Kidney (tissue), 14 donors: ENCODE data around the gene STK33. TPM values are rescaled to one million over a fixed set of nuclear protein-coding genes. Genes with fewer than 3 reads are reported as not detected.

Experiments used
- DNase-seq, 5 donors: peaks; one replicate each; pipeline ENCODE4 v3.0.0-alpha.2; 2013 to 2020
- FAIRE-seq: peaks from 2 replicates; lab custom pipeline; 2012; peaks lifted over from hg19 to GRCh38; lab: Jason Lieb, UNC
- H3K27ac ChIP-seq, 2 donors: one replicate each; pipeline ENCODE4 v1.7.0; 2013; ENCODE audit warnings: low read depth in 2 of 2, low read length in 2 of 2, inconsistent platforms in 1 of 2
- H3K27me3 ChIP-seq: one replicate; pipeline ENCODE4 v1.7.1; 2013; ENCODE audit warnings: low read length, inconsistent platforms; ENCODE audit not compliant: control insufficient read depth, insufficient read depth
- H3K36me3 ChIP-seq, 3 donors: one replicate each; pipeline versions ENCODE4 v1.7.0 to v1.7.1; 2013; ENCODE audit warnings: low read length in 3 of 3, control low read depth in 1 of 3, inconsistent platforms in 1 of 3; ENCODE audit not compliant: insufficient read depth in 3 of 3, control insufficient read depth in 2 of 3
- H3K4me1 ChIP-seq, 3 donors: one replicate each; pipeline versions ENCODE4 v1.7.0 to v1.7.1; 2013; ENCODE audit warnings: low read length in 3 of 3, inconsistent platforms in 1 of 3, low read depth in 1 of 3; ENCODE audit not compliant: control insufficient read depth in 2 of 3, insufficient read depth in 2 of 3
- H3K4me3 ChIP-seq, 3 donors: one replicate each; pipeline versions ENCODE4 v1.7.0 to v1.8.1; 2013; ENCODE audit warnings: low read length in 3 of 3, control low read depth in 1 of 3, inconsistent platforms in 1 of 3
- H3K9ac ChIP-seq, 3 donors: one replicate each; pipeline versions ENCODE4 v1.7.0 to v1.7.1; 2013; ENCODE audit warnings: low read length in 3 of 3, control low read depth in 1 of 3, inconsistent platforms in 1 of 3
- H3K9me3 ChIP-seq, 3 donors: one replicate each; pipeline versions ENCODE4 v1.7.0 to v1.7.1; 2013; ENCODE audit warnings: low read length in 3 of 3, control low read depth in 1 of 3, inconsistent platforms in 1 of 3; ENCODE audit not compliant: control insufficient read depth in 2 of 3, insufficient read depth in 1 of 3
- CTCF ChIP-seq: IDR thresholded peaks from 3 replicates; pipeline ENCODE4 v1.5.1; 2012; ENCODE audit warnings: mild to moderate bottlenecking, moderate library complexity, borderline replicate concordance; ENCODE audit not compliant: insufficient read depth; ENCODE audit errors: extremely low read depth
- intact Hi-C: fragments of 100-400 bp; cut with DNase I; formaldehyde crosslinking; loops from one replicate; pipeline ENCODE4 v1.11.1; 2022
- polyA plus RNA-seq: library from polyadenylated mRNA; stranded (reverse); fragments of 350-450 nt; fragmentation: Illumina TruSeq; extraction: RNeasy Lipid Tissue Mini Kit (QIAGEN cat#74804); gene quantifications from one replicate; pipeline ENCODE4 v1.2.3, GENCODE V29; 2014; ENCODE audit warnings: low read depth, low replicate concordance; ENCODE audit not compliant: insufficient read depth
- total RNA-seq: library from RNA; stranded (reverse); fragmentation: NEBNext Ultra II Directional; extraction: Animal tissue kit (Norgen Biotek cat#: 25700); gene quantifications from one replicate; pipeline ENCODE4 v1.2.1, GENCODE V29; 2021
- donor health status: control.
- donor health status: control.
- donor health status: control.
- donor health status: control.
- donor health status: control.
- donor health status: DM: yes; HTN: yes; CAD: no.
- donor health status: Normal renal cell carcinoma (clear cell type).

The STK33 gene
- total and polyA plus RNA-seq, 2 donors from 2014 or later: 11.9 to 19.3 TPM

GRCh38 chr11:8355416-8355742 lies 238.6 kb downstream of the STK33 start:
- DNase-seq: peak in 1 of 5 donors; percentile 54
- Histone ChIP-seq H3K27ac (no peak overlapping the region), H3K9ac (no peak overlapping the region), H3K9me3 (no peaks in the 10 kb centered on the region), H3K4me1 (peaks cover 3 to 14% (median 9%) of the 10 kb centered on the region in 3 donors), H3K27me3 (no peaks in the 10 kb centered on the region), H3K36me3 (no peaks in the 10 kb centered on the region), H3K4me3 (no peak overlapping the region)
- intact Hi-C loops: no loop called here
- no peak for FAIRE-seq
- no peak for TF ChIP-seq CTCF

GRCh38 chr11:8354622-8355415 lies 239.2 kb downstream of the STK33 start:
- H3K9ac ChIP-seq: peak overlapping the region in 1 of 3 donors; percentile 34
- intact Hi-C loops: no loop called here
- no peaks in the 10 kb centered on the region for H3K27me3 ChIP-seq
- no peak overlapping the region for H3K27ac ChIP-seq
- TF ChIP-seq CTCF: no peak
- H3K9me3 ChIP-seq: no peaks in the 10 kb centered on the region
- DNase-seq (peak; percentile 81 to 90 (median 85)), FAIRE-seq (no peak)
- H3K4me1 ChIP-seq: peaks cover 3 to 9% (median 9%) of the 10 kb centered on the region in 3 donors
- no peak overlapping the region for H3K4me3 ChIP-seq
- H3K36me3 ChIP-seq: no peaks in the 10 kb centered on the region

DNA sequence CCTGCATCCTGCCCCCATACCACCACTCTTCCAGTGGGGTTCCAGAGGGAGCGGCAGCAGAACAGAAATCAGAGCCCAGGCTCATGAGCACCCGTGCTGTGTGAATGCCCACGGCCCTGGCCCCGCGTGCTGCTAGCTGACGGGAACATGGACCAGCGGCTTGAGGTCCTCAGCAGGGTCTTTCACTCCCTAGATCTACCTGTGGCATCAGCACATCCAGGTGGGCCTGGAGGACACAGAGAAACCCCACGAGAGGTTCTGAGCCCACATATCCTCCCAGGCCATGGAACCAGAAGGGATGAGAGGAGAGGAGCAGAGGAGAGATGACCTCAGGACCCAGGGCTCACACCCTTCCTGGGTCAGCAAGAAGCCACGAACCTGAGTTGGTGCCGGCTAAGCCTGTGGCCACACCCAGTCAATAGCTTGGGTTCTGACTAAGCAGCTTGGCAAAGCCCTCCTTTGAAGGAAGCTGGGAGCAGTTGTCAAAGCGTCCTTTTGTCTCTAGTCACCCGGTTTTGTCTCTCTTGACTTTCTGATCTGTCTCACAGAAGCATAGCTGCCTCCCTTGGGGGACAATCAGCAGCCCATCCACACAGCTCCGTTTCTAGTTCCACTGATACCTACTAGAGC lies 241.0 kb downstream of the STK33 start:
- TF ChIP-seq CTCF: no peak
- no peak overlapping the region for H3K27ac ChIP-seq
- H3K9ac ChIP-seq: no peak overlapping the region
- no peak for FAIRE-seq
- no peaks in the 10 kb centered on the region for H3K36me3 ChIP-seq
- H3K27me3 ChIP-seq: no peaks in the 10 kb centered on the region
- no peaks in the 10 kb centered on the region for H3K9me3 ChIP-seq
- peak in 1 of 5 donors; percentile 39 for DNase-seq
- H3K4me3 ChIP-seq: no peak overlapping the region
- intact Hi-C loops: no loop called here
- peaks cover 3 to 9% (median 8%) of the 10 kb centered on the region in 3 donors for H3K4me1 ChIP-seq
